ENCODE results near the gene FAM236C. TPM values are rescaled to one million over a fixed set of nuclear protein-coding genes. Genes with fewer than 3 reads are reported as not detected.
"Not testable (repeated sequence)": the region's sequence is repeated elsewhere in the genome, so short reads cannot be mapped to it uniquely, and the experiment has no call there.

Gene FAM236C
- total RNA-seq = not detected

- H3K9me3 ChIP-seq; H3K27me3 ChIP-seq; H3K36me3 ChIP-seq; H3K4me1 ChIP-seq; H3K4me3 ChIP-seq; in situ Hi-C loops (cut with MboI; ENCODE audit: low pct_ligation_motif_present in 1 of 4, low pct_unique_long_range_greater_than_20kb in 1 of 4, low sequenced_read_pairs in 3 of 4); intact Hi-C loops (cut with DNase I; ENCODE audit: low total_unique reads); H3K27ac ChIP-seq; DNase-seq: not testable (repeated sequence)
- no CpG with 5 or more reads among the region's 13 CpGs for WGBS, 2 donors (ENCODE audit: low coverage in 1 of 2)
Observed at GRCh38 chrX:72912315-72912714, at the start of gene FAM236C. Gene FAM236C, plus strand, starts transcription at chrX:72912615. Its CDS starts 100 bp downstream, at chrX:72912715.

- H3K27me3 ChIP-seq; H3K27ac ChIP-seq; in situ Hi-C loops (cut with MboI; ENCODE audit: low pct_ligation_motif_present in 1 of 4, low pct_unique_long_range_greater_than_20kb in 1 of 4, low sequenced_read_pairs in 3 of 4); H3K9me3 ChIP-seq; H3K4me3 ChIP-seq; H3K36me3 ChIP-seq; H3K4me1 ChIP-seq; DNase-seq; intact Hi-C loops (cut with DNase I; ENCODE audit: low total_unique reads): not testable (repeated sequence)
- WGBS, 2 donors (ENCODE audit: low coverage in 1 of 2) = no CpG with 5 or more reads among the region's 2 CpGs
Observed at GRCh38 chrX:72882898-72883297, 29.5 kb upstream of the FAM236C start.

- H3K9me3 ChIP-seq; H3K27me3 ChIP-seq; in situ Hi-C loops (cut with MboI; ENCODE audit: low pct_ligation_motif_present in 1 of 4, low pct_unique_long_range_greater_than_20kb in 1 of 4, low sequenced_read_pairs in 3 of 4); H3K4me3 ChIP-seq; intact Hi-C loops (cut with DNase I; ENCODE audit: low total_unique reads); H3K27ac ChIP-seq; DNase-seq; H3K36me3 ChIP-seq; H3K4me1 ChIP-seq: not testable (repeated sequence)
- no CpG with 5 or more reads among the region's 14 CpGs for WGBS, 2 donors (ENCODE audit: low coverage in 1 of 2)
Observed at GRCh38 chrX:72889740-72890139, 22.7 kb upstream of the FAM236C start.

- H3K36me3 ChIP-seq; intact Hi-C loops (cut with DNase I; ENCODE audit: low total_unique reads); in situ Hi-C loops (cut with MboI; ENCODE audit: low pct_ligation_motif_present in 1 of 4, low pct_unique_long_range_greater_than_20kb in 1 of 4, low sequenced_read_pairs in 3 of 4); H3K9me3 ChIP-seq; H3K27ac ChIP-seq; H3K4me1 ChIP-seq; H3K27me3 ChIP-seq; DNase-seq; H3K4me3 ChIP-seq: not testable (repeated sequence)
- 85% methylated on average over 3 of the region's 5 CpGs; no CpG with 5 or more reads in 1 of the 2 donors for WGBS, 2 donors (ENCODE audit: low coverage in 1 of 2)
Observed at GRCh38 chrX:72916096-72916495, 3.7 kb downstream of the FAM236C start.

DNA sequence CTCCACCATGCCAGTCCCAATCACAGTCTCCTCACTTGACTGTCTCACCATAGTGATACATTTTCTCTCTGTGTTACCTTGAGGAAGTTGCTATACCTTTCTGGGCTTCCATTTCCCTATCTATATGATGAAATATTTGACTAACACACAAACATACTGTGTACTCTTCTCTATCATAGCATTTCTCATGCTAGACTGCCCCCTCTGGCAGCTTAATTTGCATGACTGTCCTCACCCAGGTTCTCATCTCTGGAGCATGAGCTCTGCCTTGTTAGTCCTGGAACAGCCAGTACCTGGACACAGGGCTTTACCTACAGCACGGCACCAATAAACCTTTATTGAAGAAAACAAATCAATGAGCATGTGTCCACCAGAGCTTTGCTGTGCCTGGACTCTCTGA lies 19.9 kb downstream of the FAM236C start:
- WGBS, 2 donors (ENCODE audit: low coverage in 1 of 2) = no CpG with 5 or more reads among the region's 1 CpG

DNA sequence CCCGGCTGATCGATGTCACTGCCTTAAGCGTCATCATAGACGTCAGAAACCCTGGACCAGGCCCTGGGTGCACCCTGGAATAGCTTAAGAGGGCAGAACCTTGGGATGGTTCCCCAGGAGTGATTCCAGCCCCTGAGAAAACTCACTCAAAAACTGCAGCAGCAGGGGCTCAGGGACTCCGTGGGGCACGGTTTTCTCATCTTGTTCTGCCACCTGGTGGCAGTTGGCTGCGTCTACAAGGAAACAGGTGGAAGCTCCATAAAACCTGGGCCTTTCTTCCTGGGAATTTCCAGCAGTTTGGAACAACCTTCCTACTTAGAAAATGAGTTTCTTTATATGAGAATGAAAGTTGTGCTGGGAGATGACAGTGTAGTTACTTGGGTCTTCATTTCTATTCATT lies 24.0 kb downstream of the FAM236C start:
- H3K4me1 ChIP-seq; H3K9me3 ChIP-seq; H3K4me3 ChIP-seq; H3K27ac ChIP-seq; DNase-seq; H3K27me3 ChIP-seq; H3K36me3 ChIP-seq; in situ Hi-C loops (cut with MboI; ENCODE audit: low pct_ligation_motif_present in 1 of 4, low pct_unique_long_range_greater_than_20kb in 1 of 4, low sequenced_read_pairs in 3 of 4); intact Hi-C loops (cut with DNase I; ENCODE audit: low total_unique reads): not testable (repeated sequence)
- WGBS, 2 donors (ENCODE audit: low coverage in 1 of 2) = no CpG with 5 or more reads among the region's 7 CpGs

More for the DNA sequence above, 19.9 kb downstream of the FAM236C start:
- in situ Hi-C loops (cut with MboI; ENCODE audit: low pct_ligation_motif_present in 1 of 4, low pct_unique_long_range_greater_than_20kb in 1 of 4, low sequenced_read_pairs in 3 of 4); intact Hi-C loops (cut with DNase I; ENCODE audit: low total_unique reads); H3K27me3 ChIP-seq; H3K27ac ChIP-seq; H3K4me1 ChIP-seq; H3K4me3 ChIP-seq; H3K36me3 ChIP-seq; DNase-seq; H3K9me3 ChIP-seq: not testable (repeated sequence)

- WGBS, 2 donors (ENCODE audit: low coverage in 1 of 2) = no CpG with 5 or more reads among the region's 8 CpGs
- intact Hi-C loops (cut with DNase I; ENCODE audit: low total_unique reads); in situ Hi-C loops (cut with MboI; ENCODE audit: low pct_ligation_motif_present in 1 of 4, low pct_unique_long_range_greater_than_20kb in 1 of 4, low sequenced_read_pairs in 3 of 4): not testable (repeated sequence)
Observed at GRCh38 chrX:72936882-72937455, 24.6 kb downstream of the FAM236C start.

DNA sequence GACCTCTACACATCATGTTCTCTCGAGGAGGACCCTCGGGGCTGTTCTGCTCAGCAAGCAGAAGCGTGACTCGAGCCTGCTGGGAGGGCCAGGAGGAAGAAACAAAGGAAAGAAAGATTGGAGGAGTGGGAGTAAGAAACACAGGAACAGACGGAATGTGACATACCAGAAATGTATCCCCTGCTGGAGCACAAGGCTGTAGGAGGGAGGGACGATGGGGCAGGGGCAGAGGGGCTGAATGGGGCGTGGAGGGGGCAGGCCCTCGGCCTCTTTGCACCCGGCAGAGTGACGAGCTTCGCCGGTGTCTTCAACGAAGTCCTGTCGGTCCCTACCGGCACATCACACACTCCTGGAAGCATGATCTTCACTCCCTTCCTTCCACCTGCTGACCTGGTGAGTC lies 25.5 kb downstream of the FAM236C start, which contains the start of gene FAM236A:
FAM236A (plus strand) TSS at position 301 of the 400 bp plus-strand sequence; CDS start at position 358, 57 bp downstream.
- intact Hi-C loops (cut with DNase I; ENCODE audit: low total_unique reads) = not testable (repeated sequence)

More at GRCh38 chrX:72936882-72937455, 24.6 kb downstream of the FAM236C start:
- H3K27ac ChIP-seq, DNase-seq, H3K4me3 ChIP-seq, H3K36me3 ChIP-seq, H3K4me1 ChIP-seq, H3K27me3 ChIP-seq, H3K9me3 ChIP-seq: not testable (repeated sequence)

DNA sequence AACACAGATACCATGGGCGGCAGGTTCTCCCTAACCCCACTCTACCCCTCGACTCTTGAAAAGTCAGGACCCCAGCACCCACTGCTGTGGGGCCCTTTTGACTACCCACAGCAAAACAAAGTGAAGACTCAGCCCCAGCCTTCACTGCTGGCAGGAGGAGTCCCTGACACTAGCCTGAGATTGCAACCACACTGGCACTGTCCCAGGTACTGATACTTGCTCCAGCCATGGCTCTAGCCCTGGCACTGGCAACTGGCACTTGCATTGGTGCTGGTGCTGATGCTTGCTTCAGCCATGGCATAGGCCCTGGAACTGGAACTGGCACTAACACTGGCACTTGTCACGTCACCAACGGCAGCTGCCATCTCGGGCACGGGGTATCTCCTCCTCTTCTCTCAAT lies 29.9 kb downstream of the FAM236C start:
- DNase-seq; H3K9me3 ChIP-seq; H3K27me3 ChIP-seq; H3K4me1 ChIP-seq; intact Hi-C loops (cut with DNase I; ENCODE audit: low total_unique reads); in situ Hi-C loops (cut with MboI; ENCODE audit: low pct_ligation_motif_present in 1 of 4, low pct_unique_long_range_greater_than_20kb in 1 of 4, low sequenced_read_pairs in 3 of 4); H3K27ac ChIP-seq; H3K4me3 ChIP-seq; H3K36me3 ChIP-seq: not testable (repeated sequence)
- whole genome bisulfite sequencing, 2 donors (ENCODE audit: low coverage in 1 of 2) = no CpG with 5 or more reads among the region's 6 CpGs

More for the DNA sequence above, 25.5 kb downstream of the FAM236C start, which contains the start of gene FAM236A:
- DNase-seq; H3K36me3 ChIP-seq; in situ Hi-C loops (cut with MboI; ENCODE audit: low pct_ligation_motif_present in 1 of 4, low pct_unique_long_range_greater_than_20kb in 1 of 4, low sequenced_read_pairs in 3 of 4); H3K27me3 ChIP-seq; H3K9me3 ChIP-seq; H3K4me3 ChIP-seq; H3K27ac ChIP-seq; H3K4me1 ChIP-seq: not testable (repeated sequence)
- WGBS, 2 donors (ENCODE audit: low coverage in 1 of 2) = no CpG with 5 or more reads among the region's 15 CpGs

DNA sequence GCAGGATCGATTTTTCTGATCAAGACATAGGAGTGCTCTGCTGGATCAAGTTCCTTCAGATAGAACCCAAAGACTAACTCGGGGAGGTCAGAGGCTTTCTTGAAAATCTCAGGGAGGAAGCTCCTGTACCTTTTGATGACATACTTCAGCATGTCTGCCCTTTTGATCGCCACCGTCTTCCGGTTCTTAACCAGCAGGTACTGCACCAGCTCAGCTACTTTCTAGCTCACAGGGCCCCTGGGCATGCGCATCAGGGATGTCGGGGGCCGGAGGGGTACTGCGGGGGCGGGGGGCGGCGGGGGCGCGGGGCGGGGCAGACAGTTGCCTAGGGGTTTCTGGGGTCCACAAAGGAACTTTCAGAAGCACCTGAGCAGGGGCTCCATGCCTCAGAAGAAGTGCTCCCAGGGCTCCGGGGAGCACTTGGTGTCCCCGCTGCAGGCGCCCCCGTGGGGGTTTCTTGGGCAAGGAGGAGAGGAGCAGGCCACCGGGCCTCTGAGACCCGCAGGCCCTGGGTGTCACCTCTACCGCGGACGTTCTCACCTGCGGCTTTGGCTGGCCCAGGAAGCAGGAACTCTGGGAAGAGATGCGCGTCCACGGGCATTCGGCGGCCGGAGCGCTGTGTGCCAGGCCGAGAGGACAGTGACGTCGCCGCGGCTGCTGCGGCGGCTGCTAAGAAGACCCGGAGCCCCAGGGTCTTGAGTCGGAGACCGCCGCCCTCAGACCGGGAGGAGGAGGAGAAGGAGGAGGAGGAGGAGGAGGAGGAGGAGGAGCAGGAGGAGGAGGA lies 30.8 kb downstream of the FAM236C start:
- intact Hi-C loops (cut with DNase I; ENCODE audit: low total_unique reads); H3K9me3 ChIP-seq; H3K27me3 ChIP-seq; DNase-seq; H3K27ac ChIP-seq; H3K36me3 ChIP-seq; H3K4me1 ChIP-seq; in situ Hi-C loops (cut with MboI; ENCODE audit: low pct_ligation_motif_present in 1 of 4, low pct_unique_long_range_greater_than_20kb in 1 of 4, low sequenced_read_pairs in 3 of 4); H3K4me3 ChIP-seq: not testable (repeated sequence)
- WGBS, 2 donors (ENCODE audit: low coverage in 1 of 2) = no CpG with 5 or more reads among the region's 44 CpGs

DNA sequence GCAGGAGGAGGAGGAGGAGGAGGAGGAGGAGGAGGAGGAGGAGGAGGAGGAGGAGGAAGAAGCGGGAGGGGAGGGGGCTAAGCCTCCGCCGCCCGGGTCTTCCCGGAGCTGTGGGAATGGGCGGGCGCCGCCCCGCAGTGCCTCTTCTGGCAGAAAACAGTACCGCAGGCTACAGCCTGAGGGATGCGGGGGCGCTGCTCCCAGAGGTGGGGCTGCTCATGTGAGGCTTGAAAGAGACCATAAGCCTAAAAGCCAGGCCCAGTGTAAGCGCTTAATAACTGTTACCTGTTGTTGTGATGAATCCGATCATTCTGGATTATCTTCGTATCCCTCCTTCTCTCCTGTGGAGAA lies 31.4 kb downstream of the FAM236C start, which contains the start of gene DMRTC1:
DMRTC1 (minus strand) TSS at position 19 of the 351 bp plus-strand sequence. CDS start 68,143 bp downstream, outside the sequence.
- intact Hi-C loops (cut with DNase I; ENCODE audit: low total_unique reads); H3K4me1 ChIP-seq; in situ Hi-C loops (cut with MboI; ENCODE audit: low pct_ligation_motif_present in 1 of 4, low pct_unique_long_range_greater_than_20kb in 1 of 4, low sequenced_read_pairs in 3 of 4); DNase-seq; H3K27me3 ChIP-seq; H3K9me3 ChIP-seq; H3K4me3 ChIP-seq; H3K27ac ChIP-seq; H3K36me3 ChIP-seq: not testable (repeated sequence)
- WGBS, 2 donors (ENCODE audit: low coverage in 1 of 2) = no CpG with 5 or more reads among the region's 15 CpGs

All from transverse colon (tissue), 4 donors.